Measurements from ENCODE around the gene OSBPL10. TPM values are rescaled to one million over a fixed set of nuclear protein-coding genes. Genes with fewer than 3 reads are reported as not detected.

OSBPL10 gene
- total RNA-seq, 1 donor from 2014 or later, result 6.4 TPM

DNA sequence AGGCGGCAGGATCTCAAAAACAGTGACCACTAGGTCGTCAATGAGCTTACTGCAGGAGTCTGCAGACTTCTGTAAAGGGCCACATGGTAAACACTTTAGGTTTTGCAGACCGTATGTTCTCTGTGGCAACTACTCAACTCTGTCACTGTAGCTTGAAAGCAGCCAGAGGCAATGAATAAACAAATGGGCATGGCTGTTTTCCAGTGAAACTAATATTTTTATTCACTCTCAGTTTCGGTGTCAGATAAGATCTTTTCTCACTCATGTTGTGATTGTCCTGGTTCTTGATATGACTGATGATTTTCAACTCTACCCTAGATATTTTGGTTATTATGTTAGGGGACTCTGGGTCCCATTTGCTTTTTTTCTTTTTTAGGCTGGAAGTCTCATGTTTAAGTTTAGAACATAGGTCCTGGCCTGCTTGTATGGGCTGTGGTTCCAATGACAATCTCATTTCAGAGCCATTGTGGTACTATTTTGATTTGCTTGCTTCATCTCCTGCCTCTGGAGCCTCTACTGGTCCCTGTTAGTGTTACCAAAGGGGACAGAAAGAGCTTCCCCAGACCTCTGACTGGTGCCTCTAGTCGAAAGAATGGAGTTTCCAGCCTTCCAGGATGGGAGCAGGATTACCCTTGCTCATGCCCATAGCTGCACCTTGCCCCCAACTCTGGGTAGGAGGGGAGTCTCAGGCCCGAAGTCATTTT, 226.3 kb downstream of the OSBPL10 start:
- H3K4me3 ChIP-seq, result no peak overlapping the region
- intact Hi-C loops (cut with micrococcal nuclease), result loop anchor here (10.0 kb wide), 1 partner anchor 140 kb away; no protein-coding TSS in a partner anchor

DNA sequence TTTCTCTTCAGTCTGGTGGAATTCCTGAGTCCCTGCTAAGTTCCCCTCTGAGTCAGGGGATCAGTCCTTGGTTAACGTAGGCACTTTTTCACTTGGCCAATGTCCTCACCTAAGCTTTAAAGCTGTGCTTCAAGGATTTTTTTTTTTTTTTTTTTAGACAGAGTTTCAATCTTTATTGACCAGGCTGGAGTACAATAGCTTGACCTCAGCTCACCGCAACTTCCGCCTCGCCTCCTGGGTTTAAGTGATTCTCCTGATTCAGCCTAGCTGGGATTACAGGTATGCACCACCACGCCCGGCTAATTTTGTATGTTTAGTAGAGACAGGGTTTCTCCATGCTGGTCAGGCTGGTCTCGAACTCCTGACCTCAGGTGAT, 228.0 kb downstream of the OSBPL10 start:
- H3K27ac ChIP-seq (replicated peaks), result no peak overlapping the region
- H3K4me3 ChIP-seq, result no peak overlapping the region
- TF ChIP-seq, protein P1, sequence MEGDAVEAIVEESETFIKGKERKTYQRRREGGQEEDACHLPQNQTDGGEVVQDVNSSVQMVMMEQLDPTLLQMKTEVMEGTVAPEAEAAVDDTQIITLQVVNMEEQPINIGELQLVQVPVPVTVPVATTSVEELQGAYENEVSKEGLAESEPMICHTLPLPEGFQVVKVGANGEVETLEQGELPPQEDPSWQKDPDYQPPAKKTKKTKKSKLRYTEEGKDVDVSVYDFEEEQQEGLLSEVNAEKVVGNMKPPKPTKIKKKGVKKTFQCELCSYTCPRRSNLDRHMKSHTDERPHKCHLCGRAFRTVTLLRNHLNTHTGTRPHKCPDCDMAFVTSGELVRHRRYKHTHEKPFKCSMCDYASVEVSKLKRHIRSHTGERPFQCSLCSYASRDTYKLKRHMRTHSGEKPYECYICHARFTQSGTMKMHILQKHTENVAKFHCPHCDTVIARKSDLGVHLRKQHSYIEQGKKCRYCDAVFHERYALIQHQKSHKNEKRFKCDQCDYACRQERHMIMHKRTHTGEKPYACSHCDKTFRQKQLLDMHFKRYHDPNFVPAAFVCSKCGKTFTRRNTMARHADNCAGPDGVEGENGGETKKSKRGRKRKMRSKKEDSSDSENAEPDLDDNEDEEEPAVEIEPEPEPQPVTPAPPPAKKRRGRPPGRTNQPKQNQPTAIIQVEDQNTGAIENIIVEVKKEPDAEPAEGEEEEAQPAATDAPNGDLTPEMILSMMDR (IDR thresholded peaks at IDR 0.05; ENCODE audit: borderline replicate concordance), result no peak
- no peaks in the 10 kb centered on the region for H3K27me3 ChIP-seq (ENCODE audit: low read depth)
- intact Hi-C loops (cut with micrococcal nuclease), result loop anchor here (10.0 kb wide), 1 partner anchor 138 kb away; no protein-coding TSS in a partner anchor
- no peak for DNase-seq
- no peaks in the 10 kb centered on the region for H3K36me3 ChIP-seq
- no peaks in the 10 kb centered on the region for H3K9me3 ChIP-seq (replicated peaks)
- peaks cover 11% of the 10 kb centered on the region for H3K4me1 ChIP-seq

More for the DNA sequence above, 226.3 kb downstream of the OSBPL10 start:
- no peaks in the 10 kb centered on the region for H3K9me3 ChIP-seq (replicated peaks)
- H3K27me3 ChIP-seq (ENCODE audit: low read depth), result no peaks in the 10 kb centered on the region
- no peak for DNase-seq
- no peaks in the 10 kb centered on the region for H3K36me3 ChIP-seq
- H3K27ac ChIP-seq (replicated peaks), result no peak overlapping the region
- TF ChIP-seq, protein P1 (IDR thresholded peaks at IDR 0.05; ENCODE audit: borderline replicate concordance), result no peak
- peaks cover 11% of the 10 kb centered on the region for H3K4me1 ChIP-seq

DNA sequence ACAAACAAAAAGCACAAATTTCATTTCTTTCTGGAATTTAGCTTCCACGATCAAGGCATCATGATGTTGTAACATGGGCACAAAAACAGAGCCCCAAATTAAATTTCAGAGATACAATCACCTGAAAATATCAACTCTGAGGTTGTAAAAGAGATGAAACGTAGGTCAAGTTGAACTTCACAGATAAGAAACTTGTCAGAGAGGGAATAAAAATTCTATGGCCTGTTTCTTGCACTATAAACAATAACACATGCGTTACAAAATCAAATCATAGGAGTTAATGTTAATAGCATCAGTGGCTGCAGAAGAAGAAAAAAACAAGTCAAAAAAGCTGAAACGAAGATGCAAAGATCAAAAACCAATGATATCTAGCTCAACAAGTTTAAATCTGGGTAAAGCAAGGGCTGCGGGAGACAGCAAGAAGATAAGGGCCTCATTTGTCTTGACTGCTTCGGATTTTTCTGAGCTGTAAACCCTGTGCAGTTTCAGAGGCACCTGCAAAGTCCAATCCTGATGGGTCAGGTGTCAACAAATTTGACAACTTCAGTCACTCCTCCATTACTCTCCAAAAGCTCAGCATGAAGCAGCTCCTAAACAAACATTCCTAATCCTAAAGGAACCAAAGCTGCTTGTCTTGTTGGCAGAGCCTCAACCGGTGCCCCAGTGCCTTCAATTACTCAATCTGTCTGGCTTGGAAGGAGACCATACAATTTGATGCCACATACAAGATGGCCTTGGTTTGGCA, 228.6 kb downstream of the OSBPL10 start:
- intact Hi-C loops (cut with micrococcal nuclease), result loop anchor here (10.0 kb wide), 1 partner anchor 138 kb away; no protein-coding TSS in a partner anchor
- no peaks in the 10 kb centered on the region for H3K9me3 ChIP-seq (replicated peaks)
- no peak overlapping the region for H3K27ac ChIP-seq (replicated peaks)
- H3K4me3 ChIP-seq, result no peak overlapping the region
- H3K36me3 ChIP-seq, result no peaks in the 10 kb centered on the region
- no peak for DNase-seq
- no peaks in the 10 kb centered on the region for H3K27me3 ChIP-seq (ENCODE audit: low read depth)
- peaks cover 11% of the 10 kb centered on the region for H3K4me1 ChIP-seq
- TF ChIP-seq, protein P1 (IDR thresholded peaks at IDR 0.05; ENCODE audit: borderline replicate concordance), result no peak

DNA sequence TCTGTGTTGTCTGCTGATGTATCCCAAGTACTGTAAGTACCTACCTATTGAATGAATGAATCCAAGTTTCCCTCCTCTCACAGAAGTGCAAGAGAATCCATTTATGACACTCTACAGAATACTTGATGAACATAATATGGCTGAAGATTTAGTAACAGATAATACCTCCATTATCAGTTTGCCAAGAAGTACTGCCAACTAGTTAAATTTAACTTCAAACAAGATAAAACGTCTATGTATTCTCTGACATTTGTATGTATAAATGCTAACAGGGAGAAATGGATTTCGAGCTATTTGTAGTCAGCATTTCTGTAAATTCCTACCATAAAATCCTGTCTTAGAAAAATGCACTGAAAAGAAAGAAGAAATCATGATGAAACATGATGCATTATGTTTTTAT, 230.7 kb downstream of the OSBPL10 start:
- H3K4me3 ChIP-seq, result no peak overlapping the region
- H3K9me3 ChIP-seq (replicated peaks), result no peaks in the 10 kb centered on the region
- TF ChIP-seq, protein P1 (IDR thresholded peaks at IDR 0.05; ENCODE audit: borderline replicate concordance), result no peak
- H3K36me3 ChIP-seq, result no peaks in the 10 kb centered on the region
- no peaks in the 10 kb centered on the region for H3K4me1 ChIP-seq
- H3K27me3 ChIP-seq (ENCODE audit: low read depth), result no peaks in the 10 kb centered on the region
- DNase-seq, result no peak
- intact Hi-C loops (cut with micrococcal nuclease), result loop anchor here (10.0 kb wide), 1 partner anchor 136 kb away; no protein-coding TSS in a partner anchor
- H3K27ac ChIP-seq (replicated peaks), result no peak overlapping the region

DNA sequence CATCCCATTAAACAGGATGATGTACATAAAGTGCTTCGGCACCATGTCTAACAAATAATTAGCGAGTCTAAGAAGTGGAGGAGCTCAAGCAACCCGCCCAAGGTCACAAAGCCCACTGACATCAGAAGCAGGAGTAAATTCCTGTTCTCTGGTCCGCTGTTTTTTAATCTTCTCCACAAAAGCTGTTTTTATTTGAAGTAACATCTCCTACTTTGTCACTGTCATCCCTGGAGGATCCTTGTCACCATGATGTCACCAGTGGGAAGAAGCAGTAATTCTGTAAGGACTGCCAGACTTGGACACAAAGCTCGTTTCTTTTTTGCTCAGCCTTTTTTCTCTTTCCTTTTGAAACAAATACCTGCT, 232.1 kb downstream of the OSBPL10 start:
- TF ChIP-seq, protein P1 (IDR thresholded peaks at IDR 0.05; ENCODE audit: borderline replicate concordance), result no peak
- Histone ChIP-seq H3K27me3 (ENCODE audit: low read depth) (no peaks in the 10 kb centered on the region), H3K9me3 (replicated peaks) (no peaks in the 10 kb centered on the region), H3K36me3 (no peaks in the 10 kb centered on the region), H3K4me3 (no peak overlapping the region), H3K27ac (replicated peaks) (no peak overlapping the region), H3K4me1 (peaks cover 3% of the 10 kb centered on the region)
- no peak for DNase-seq
- intact Hi-C loops (cut with micrococcal nuclease), result no loop called here

All from left ventricle myocardium inferior (tissue), 1 donor.